MG63 (cell line): ENCODE data around the gene ATP10A. TPM values are rescaled to one million over a fixed set of nuclear protein-coding genes. Genes with fewer than 3 reads are reported as not detected.

ENCODE experiments used
- DNase-seq: peaks from one replicate; pipeline ENCODE4 v3.0.0-alpha.2; 2020
- H3K27me3 ChIP-seq: fragments of 250-450 bp; sonication (Bioruptor Pico); 2 replicates; pipeline ENCODE4 v1.5.1; 2020; ENCODE audit warnings: mild to moderate bottlenecking, moderate library complexity
- H3K36me3 ChIP-seq: fragments of 250-450 bp; sonication (Bioruptor Pico); 2 replicates; pipeline ENCODE4 v1.5.1; 2020; ENCODE audit warnings: mild to moderate bottlenecking, moderate library complexity
- H3K4me3 ChIP-seq: fragments of 250-450 bp; sonication (Bioruptor Pico); 2 replicates; pipeline ENCODE4 v1.5.1; 2020; ENCODE audit warnings: mild to moderate bottlenecking, moderate library complexity
- H3K9me3 ChIP-seq: fragments of 250-450 bp; sonication (Bioruptor Pico); 2 replicates; pipeline ENCODE4 v1.5.1; 2020; ENCODE audit warnings: mild to moderate bottlenecking, moderate library complexity
- total RNA-seq: library from RNA; depleted of rRNA; stranded (reverse); fragments of >200 nt; shearing (Covaris generic); gene quantifications from 2 replicates; pipeline ENCODE4 v1.2.3, GENCODE V29; 2014; ENCODE audit warnings: low replicate concordance

ATP10A gene
- total RNA-seq, 1 experiment from 2014 or later = 2.1 TPM

DNA sequence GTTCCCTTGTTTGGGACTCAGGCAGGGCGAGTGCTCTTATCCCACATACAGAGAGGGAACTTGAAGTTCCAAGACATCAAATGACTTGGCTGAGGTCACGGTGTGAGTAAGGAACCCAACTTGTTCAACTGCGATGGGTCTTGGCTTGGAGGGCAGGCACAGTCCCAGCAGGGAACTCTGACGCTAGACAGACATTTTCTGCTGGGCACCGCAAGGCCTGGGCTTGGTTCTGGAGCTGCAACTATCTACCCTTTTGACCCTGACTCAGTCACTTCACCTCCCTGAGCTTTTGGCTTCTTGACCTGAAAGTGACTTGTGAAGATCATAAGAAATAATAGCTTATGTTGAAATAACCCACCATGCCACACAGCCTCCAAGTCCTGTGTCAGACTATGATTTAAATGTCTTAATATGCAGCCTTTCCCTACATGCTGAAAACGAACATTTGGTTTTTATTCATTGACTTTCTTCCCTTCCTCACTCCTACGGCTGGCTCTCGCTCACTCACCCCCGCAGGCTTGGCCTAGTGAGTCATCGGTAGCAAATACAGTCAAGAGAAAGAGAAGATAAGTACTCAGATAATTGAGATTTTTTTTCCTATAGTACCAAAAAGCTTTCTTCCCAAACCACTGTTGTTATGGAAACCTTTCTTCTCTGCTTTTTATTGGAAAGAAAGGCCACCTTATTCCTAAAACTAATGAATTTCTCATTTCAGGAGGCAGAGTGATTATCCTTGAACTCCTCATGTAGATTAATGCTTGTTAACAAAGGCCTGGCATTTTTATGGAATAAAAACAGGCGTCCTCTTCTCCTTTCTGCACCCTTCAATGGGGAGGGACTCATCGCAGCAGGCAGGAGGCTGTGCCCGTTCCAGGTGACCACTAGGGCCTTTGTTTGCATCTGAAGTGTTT, 178.4 kb downstream of the ATP10A start:
- DNase-seq = peak; percentile 67
- Histone ChIP-seq H3K36me3 (no peaks in the 10 kb centered on the region), H3K4me3 (no peak overlapping the region), H3K9me3 (no peaks in the 10 kb centered on the region), H3K27me3 (no peaks in the 10 kb centered on the region)

- no peaks in the 10 kb centered on the region for H3K27me3 ChIP-seq
- DNase-seq = no peak
These were observed 179.2 kb downstream of the ATP10A start for GRCh38 chr15:25683911-25684310.

DNA sequence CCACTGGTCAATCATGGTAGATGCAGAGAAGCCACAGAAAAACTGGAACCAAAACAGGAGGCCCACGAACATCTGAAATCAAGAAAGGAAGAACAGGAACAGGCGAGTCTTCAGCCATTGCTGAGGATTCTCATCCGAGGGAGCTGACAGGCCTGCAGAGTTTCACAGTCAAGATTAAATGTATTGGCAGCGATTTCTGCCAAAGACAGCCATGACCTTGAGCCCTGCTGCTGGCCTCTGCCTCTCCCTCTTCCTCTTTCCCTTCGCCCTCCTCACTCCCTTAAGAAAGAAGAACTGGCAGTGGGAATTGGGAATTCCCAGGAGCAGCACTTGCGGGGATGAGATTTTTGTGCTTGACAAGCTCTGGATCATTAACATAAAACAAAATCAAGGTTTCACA, 179.7 kb downstream of the ATP10A start:
- H3K36me3 ChIP-seq = no peaks in the 10 kb centered on the region
- H3K27me3 ChIP-seq = no peaks in the 10 kb centered on the region
- H3K9me3 ChIP-seq = no peaks in the 10 kb centered on the region
- no peak overlapping the region for H3K4me3 ChIP-seq
- no peak for DNase-seq

More at GRCh38 chr15:25683911-25684310, 179.2 kb downstream of the ATP10A start:
- Histone ChIP-seq H3K36me3 (no peaks in the 10 kb centered on the region), H3K4me3 (no peak overlapping the region), H3K9me3 (no peaks in the 10 kb centered on the region)

DNA sequence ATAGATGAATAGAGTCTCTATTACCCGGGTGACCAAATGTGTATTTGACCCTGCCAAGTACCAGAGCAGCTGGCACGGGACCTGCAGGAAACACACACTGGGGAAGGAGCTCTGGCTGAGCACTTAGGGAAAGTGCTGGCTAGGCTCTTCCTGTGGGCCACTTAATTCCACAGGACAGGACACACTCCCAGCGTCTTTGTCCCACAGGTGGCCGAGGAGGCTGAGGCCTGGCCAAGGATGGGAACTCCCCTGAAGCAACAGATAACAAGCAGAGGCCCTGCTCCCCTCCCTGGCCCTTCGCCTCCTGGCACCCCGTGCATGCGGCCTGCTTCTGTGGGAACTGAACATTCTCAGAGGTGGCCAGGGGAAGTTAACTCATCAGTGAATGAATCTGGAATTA, 180.8 kb downstream of the ATP10A start:
- no peak overlapping the region for H3K4me3 ChIP-seq
- no peaks in the 10 kb centered on the region for H3K27me3 ChIP-seq
- DNase-seq = peak; percentile 54
- no peaks in the 10 kb centered on the region for H3K9me3 ChIP-seq
- H3K36me3 ChIP-seq = no peaks in the 10 kb centered on the region

- Histone ChIP-seq H3K27me3 (no peaks in the 10 kb centered on the region), H3K36me3 (no peaks in the 10 kb centered on the region), H3K4me3 (no peak overlapping the region), H3K9me3 (no peaks in the 10 kb centered on the region)
- no peak for DNase-seq
These were observed 182.5 kb downstream of the ATP10A start for GRCh38 chr15:25680686-25681025.

GRCh38 chr15:25679964-25680685, 183.0 kb downstream of the ATP10A start:
- no peak overlapping the region for H3K4me3 ChIP-seq
- no peaks in the 10 kb centered on the region for H3K9me3 ChIP-seq
- no peaks in the 10 kb centered on the region for H3K36me3 ChIP-seq
- H3K27me3 ChIP-seq = no peaks in the 10 kb centered on the region
- DNase-seq = no peak

DNA sequence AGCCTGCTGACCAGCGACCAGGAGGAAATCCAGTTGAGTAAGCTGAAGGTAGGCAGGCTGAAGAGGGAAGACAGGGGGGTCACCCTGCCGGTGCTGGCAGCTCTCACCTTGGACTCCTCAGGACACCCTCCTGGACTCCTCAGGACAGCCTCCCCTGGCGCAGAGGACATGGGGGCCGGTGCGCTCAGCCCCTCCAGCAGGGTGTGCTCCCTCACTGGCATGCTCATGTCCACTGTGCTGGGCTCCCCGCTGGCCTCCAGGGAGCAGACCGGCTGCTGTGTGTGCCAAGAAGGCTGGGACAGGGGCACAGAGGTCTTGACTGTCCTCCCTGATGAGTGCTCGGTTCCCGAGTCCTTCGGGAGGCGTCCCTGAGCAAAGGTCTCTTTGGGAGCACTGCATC, 183.6 kb downstream of the ATP10A start:
- no peaks in the 10 kb centered on the region for H3K27me3 ChIP-seq
- no peak for DNase-seq
- no peaks in the 10 kb centered on the region for H3K36me3 ChIP-seq
- H3K4me3 ChIP-seq = no peak overlapping the region
- H3K9me3 ChIP-seq = no peaks in the 10 kb centered on the region

DNA sequence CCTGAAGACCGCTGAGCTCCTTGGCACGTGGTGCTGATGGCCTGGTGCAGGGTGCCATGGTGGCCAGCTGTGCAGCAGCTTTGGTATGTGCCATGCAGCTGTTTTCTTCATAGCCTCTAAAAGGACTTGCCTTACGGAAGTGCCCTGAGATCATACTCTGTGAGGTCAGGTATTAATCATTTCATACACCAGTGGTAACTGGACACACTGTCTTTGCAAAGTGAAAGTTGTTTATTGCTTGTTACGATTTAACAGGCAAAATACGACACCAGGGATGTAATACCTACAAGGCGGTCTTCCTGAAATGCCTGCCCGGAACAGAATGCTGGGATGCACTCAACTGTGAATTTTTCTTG, 184.6 kb downstream of the ATP10A start:
- Histone ChIP-seq H3K4me3 (no peak overlapping the region), H3K27me3 (no peaks in the 10 kb centered on the region), H3K9me3 (no peaks in the 10 kb centered on the region), H3K36me3 (no peaks in the 10 kb centered on the region)
- no peak for DNase-seq

DNA sequence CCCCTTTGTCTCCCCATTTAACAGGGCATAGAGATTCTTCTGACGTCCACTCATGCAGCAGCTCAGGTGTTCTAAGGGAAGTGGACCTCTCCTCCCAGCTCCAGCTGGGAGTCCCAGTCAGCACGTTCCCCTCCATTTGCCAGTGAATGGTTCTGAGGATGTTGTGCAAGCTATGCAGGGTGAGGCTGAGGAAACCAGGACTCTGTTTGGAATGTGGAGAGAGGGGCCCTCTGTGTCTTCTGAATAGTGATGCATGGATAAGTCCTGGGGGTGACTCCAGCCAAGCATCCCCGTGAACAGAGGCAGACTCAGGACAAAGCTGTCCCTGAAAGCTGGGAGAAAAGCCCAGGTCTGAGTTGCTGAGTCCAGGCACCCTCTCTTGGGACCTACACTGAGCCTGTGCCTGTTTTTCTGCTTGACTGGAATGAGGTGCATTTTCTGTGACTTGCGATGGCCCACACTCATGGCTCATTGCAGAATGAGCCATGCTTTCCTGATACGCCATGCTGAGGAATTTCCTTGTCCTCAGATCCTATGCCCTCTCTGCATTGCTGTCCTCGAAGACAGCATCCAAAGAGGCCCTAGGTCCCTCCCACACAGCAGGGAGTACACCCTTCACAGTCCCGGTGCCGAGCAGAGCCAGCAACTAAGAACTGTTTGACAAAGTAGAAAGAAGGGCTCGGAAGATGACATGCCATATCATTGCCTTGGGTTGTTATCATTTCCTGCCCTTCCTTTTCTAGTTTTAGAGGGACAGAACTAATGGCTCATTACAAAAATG, 185.2 kb downstream of the ATP10A start:
- Histone ChIP-seq H3K4me3 (no peak overlapping the region), H3K27me3 (no peaks in the 10 kb centered on the region), H3K9me3 (no peaks in the 10 kb centered on the region), H3K36me3 (no peaks in the 10 kb centered on the region)
- no peak for DNase-seq

GRCh38 chr15:25676070-25676469, 187.1 kb downstream of the ATP10A start:
- no peak for DNase-seq
- H3K4me3 ChIP-seq = no peak overlapping the region
- H3K27me3 ChIP-seq = no peaks in the 10 kb centered on the region
- no peaks in the 10 kb centered on the region for H3K36me3 ChIP-seq
- no peaks in the 10 kb centered on the region for H3K9me3 ChIP-seq

- H3K4me3 ChIP-seq = no peak overlapping the region
- no peaks in the 10 kb centered on the region for H3K27me3 ChIP-seq
- DNase-seq = no peak
- no peaks in the 10 kb centered on the region for H3K9me3 ChIP-seq
- no peaks in the 10 kb centered on the region for H3K36me3 ChIP-seq
These were observed 187.7 kb downstream of the ATP10A start for GRCh38 chr15:25675396-25675795.

DNA sequence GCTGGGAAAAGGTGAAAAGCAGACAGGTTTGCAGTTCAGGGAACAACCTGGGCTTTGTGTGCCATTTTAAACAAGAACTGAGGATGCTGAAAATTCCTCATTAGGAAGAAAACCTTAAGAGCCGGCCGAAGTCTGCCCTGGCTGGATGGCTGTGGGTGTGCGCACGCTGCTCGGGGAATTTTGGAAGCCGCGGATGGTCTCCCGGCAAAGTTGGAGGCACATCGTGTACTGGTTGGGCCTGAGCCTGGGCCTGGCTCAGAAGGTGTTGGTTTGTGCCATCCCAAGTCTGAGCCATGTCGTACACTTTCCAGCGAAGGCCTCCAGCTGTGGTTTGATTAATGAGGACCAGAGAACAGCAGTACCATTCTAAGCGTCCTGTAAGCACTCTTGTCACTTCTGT, 188.2 kb downstream of the ATP10A start:
- no peaks in the 10 kb centered on the region for H3K27me3 ChIP-seq
- no peak for DNase-seq
- no peaks in the 10 kb centered on the region for H3K9me3 ChIP-seq
- H3K4me3 ChIP-seq = no peak overlapping the region
- no peaks in the 10 kb centered on the region for H3K36me3 ChIP-seq

GRCh38 chr15:25673972-25674371, 189.2 kb downstream of the ATP10A start:
- Histone ChIP-seq H3K4me3 (no peak overlapping the region), H3K9me3 (no peaks in the 10 kb centered on the region), H3K27me3 (no peaks in the 10 kb centered on the region), H3K36me3 (no peaks in the 10 kb centered on the region)
- no peak for DNase-seq

DNA sequence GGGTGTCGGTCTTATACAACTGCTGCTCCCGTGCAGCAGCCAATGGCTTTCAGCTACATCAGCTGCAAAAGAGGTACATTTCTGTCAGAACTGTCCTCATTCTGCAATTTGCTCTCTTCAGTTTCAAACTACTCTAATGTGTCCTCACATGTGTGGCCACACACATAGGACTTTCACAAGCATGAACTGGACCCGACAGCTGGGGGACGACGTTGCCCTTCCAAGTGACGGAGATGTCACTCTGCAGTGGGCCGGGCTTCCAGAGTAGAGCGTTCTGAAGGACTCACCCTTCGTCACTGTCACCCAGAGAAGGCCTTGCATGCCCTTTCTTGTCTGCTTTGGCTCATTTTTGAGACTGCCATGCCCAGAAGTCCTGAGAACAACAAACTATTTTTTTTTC, 189.8 kb downstream of the ATP10A start:
- Histone ChIP-seq H3K9me3 (no peaks in the 10 kb centered on the region), H3K4me3 (no peak overlapping the region), H3K36me3 (no peaks in the 10 kb centered on the region), H3K27me3 (no peaks in the 10 kb centered on the region)
- DNase-seq = no peak

DNA sequence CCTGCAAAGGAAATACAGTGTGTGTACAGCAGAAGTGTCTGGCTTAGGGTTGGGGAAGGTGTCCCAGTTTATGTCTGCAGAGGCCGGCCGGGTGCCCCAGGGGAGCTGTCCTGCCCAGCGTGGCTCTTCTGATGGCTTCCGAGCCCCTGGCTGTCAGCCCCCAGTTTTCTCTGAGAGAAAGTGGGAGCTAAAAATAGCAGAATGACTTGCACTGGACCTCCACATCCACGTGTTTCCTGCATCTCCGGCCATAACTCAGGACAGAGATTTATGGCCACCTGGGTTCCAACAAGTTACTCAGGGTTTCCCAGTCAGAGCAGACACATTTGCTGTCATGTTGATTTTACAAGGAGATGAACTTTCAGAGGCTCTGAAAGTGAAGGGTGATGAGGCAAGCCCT, 192.0 kb downstream of the ATP10A start:
- no peaks in the 10 kb centered on the region for H3K36me3 ChIP-seq
- DNase-seq = no peak
- H3K4me3 ChIP-seq = no peak overlapping the region
- no peaks in the 10 kb centered on the region for H3K27me3 ChIP-seq
- no peaks in the 10 kb centered on the region for H3K9me3 ChIP-seq

- no peak for DNase-seq
- no peaks in the 10 kb centered on the region for H3K36me3 ChIP-seq
- H3K4me3 ChIP-seq = no peak overlapping the region
- no peaks in the 10 kb centered on the region for H3K27me3 ChIP-seq
- no peaks in the 10 kb centered on the region for H3K9me3 ChIP-seq
These were observed 192.5 kb downstream of the ATP10A start for GRCh38 chr15:25670621-25671020.

GRCh38 chr15:25670025-25670554, 193.0 kb downstream of the ATP10A start:
- peak overlapping the region; percentile 3; the same call in 1 of the 2 replicates for H3K4me3 ChIP-seq
- no peaks in the 10 kb centered on the region for H3K9me3 ChIP-seq
- peak; percentile 52 for DNase-seq
- H3K27me3 ChIP-seq = no peaks in the 10 kb centered on the region
- H3K36me3 ChIP-seq = no peaks in the 10 kb centered on the region
